GM12891 (cell line): ENCODE data around the gene RPP21.

Experiments
- PAX5 ChIP-seq: IDR thresholded peaks from 2 replicates; pipeline ENCODE4 v1.6.1; 2011; ENCODE audit warnings: low read length, moderate library complexity, mild to moderate bottlenecking; ENCODE audit not compliant: insufficient read depth, severe bottlenecking
- POLR2A ChIP-seq: IDR thresholded peaks from 2 replicates; pipeline ENCODE4 v1.6.1; 2011; ENCODE audit warnings: low read depth, low read length, control low read depth
- POLR2AphosphoS5 ChIP-seq: IDR thresholded peaks from 2 replicates; pipeline ENCODE4 v1.6.1; 2011; ENCODE audit warnings: low read depth, low read length, control low read depth

DNA sequence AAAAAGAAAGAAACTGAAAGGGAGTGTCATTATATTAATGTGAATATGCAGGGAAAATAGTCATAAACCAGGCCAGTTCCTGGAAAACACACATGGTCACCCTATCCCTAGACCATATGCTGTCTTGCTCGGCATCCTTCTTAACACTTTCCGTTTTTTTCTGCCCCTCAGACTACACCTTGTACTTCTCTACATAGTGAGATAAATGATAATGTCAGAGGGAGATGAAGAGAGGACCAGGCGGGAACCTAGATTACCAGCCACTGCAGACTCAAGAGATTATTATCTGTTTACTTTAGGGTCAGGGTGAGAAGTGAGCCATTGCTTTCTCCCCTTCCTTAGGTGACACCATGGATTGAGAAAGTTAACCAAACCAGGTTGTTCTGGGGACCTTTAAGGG is 3.7 kb upstream of the RPP21 start:
- TF ChIP-seq POLR2AphosphoS5 (no peak), PAX5 (no peak), POLR2A (no peak)
